Breast epithelium (tissue), 3 donors: ENCODE results near the gene TSPAN12.

Experiments used
- POLR2A ChIP-seq: fragments of 450-650 bp; IDR thresholded peaks from one replicate; pipeline ENCODE4 v1.6.1; 2016; ENCODE audit warnings: antibody characterized with exemption, mild to moderate bottlenecking, moderate library complexity
- POLR2AphosphoS5 ChIP-seq, 3 donors: sonication (generic); formaldehyde crosslinking; IDR thresholded peaks; one replicate each; pipeline ENCODE4 v1.6.1; 2017; ENCODE audit warnings: antibody characterized with exemption in 3 of 3
- TF ChIP-seq, protein P1 (sequence below), 3 donors: fragments of 450-650 bp; IDR thresholded peaks; one replicate each; pipeline ENCODE4 v1.5.1; 2016 to 2017; ENCODE audit warnings: antibody characterized with exemption in 3 of 3, mild to moderate bottlenecking in 3 of 3, moderate library complexity in 3 of 3

DNA sequence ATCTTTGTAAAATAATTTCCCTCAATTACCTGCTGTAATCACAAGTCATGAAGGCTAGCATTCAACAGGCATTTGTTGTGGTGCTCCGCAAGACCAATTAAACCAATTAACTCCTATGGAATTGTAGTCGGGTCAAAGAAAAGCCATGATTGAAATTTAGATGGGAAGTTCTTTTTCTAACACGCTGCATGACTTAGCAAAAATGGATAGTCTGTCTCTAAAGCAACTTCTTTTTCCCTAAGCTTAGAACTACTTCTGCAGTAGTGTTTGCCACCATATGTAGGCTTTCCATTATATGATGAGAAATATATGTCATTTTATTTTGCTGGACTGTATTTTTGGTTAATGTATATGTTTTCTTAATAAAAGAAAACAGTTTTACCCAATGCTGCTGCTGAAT lies 119.1 kb downstream of the TSPAN12 start:
- TF ChIP-seq, protein P1, sequence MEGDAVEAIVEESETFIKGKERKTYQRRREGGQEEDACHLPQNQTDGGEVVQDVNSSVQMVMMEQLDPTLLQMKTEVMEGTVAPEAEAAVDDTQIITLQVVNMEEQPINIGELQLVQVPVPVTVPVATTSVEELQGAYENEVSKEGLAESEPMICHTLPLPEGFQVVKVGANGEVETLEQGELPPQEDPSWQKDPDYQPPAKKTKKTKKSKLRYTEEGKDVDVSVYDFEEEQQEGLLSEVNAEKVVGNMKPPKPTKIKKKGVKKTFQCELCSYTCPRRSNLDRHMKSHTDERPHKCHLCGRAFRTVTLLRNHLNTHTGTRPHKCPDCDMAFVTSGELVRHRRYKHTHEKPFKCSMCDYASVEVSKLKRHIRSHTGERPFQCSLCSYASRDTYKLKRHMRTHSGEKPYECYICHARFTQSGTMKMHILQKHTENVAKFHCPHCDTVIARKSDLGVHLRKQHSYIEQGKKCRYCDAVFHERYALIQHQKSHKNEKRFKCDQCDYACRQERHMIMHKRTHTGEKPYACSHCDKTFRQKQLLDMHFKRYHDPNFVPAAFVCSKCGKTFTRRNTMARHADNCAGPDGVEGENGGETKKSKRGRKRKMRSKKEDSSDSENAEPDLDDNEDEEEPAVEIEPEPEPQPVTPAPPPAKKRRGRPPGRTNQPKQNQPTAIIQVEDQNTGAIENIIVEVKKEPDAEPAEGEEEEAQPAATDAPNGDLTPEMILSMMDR (IDR thresholded peaks at IDR 0.05): no peak
- no peak for TF ChIP-seq POLR2A
- no peak for TF ChIP-seq POLR2AphosphoS5 (IDR thresholded peaks at IDR 0.05)
